Mucosa of descending colon (tissue), 3 donors: ENCODE measurements around the gene SLC1A1. TPM values are rescaled to one million over a fixed set of nuclear protein-coding genes. Genes with fewer than 3 reads are reported as not detected.
"Not testable (repeated sequence)": the region's sequence is repeated elsewhere in the genome, so short reads cannot be mapped to it uniquely, and the experiment has no call there.

Source experiments
- ATAC-seq: fragments of 200-7000 bp; cut with Tn5 transposase; one replicate; pipeline ENCODE4 v1.9.1; 2020; ENCODE audit warnings: mild to moderate bottlenecking, moderate library complexity
- DNase-seq, 3 donors: peaks; one replicate each; pipeline ENCODE4 v3.0.0-alpha.2; 2020
- H3K36me3 ChIP-seq: fragments of 200-600 bp; one replicate; pipeline ENCODE4 v1.8.0; 2021; ENCODE audit warnings: low read depth, mild to moderate bottlenecking
- H3K4me1 ChIP-seq: fragments of 200-600 bp; one replicate; pipeline ENCODE4 v1.8.0; 2021; ENCODE audit warnings: low read depth, mild to moderate bottlenecking
- H3K4me3 ChIP-seq: fragments of 200-600 bp; one replicate; pipeline ENCODE4 v1.8.0; 2021; ENCODE audit warnings: mild to moderate bottlenecking
- H3K9me3 ChIP-seq: fragments of 200-600 bp; one replicate; pipeline ENCODE4 v1.8.0; 2021; ENCODE audit warnings: mild to moderate bottlenecking
- intact Hi-C, 2 donors: fragments of 100-400 bp; cut with DNase I in 1 of 2; cut with micrococcal nuclease in 1 of 2; formaldehyde crosslinking; loops; one replicate each; pipeline versions ENCODE4 v1.11.0 to v1.11.1; 2022; cut with DNase I, micrococcal nuclease
- total RNA-seq, 3 donors: library from RNA; stranded (reverse); fragmentation: NEBNext Ultra II Directional in 2 of 3; extraction: Animal tissue kit (Norgen Biotek cat#: 25700) in 2 of 3; gene quantifications; one replicate each; pipeline versions ENCODE4 v1.2.1 to v1.2.4, GENCODE V29; 2021 to 2023
- TF ChIP-seq, protein P1 (sequence below): fragments of 200-600 bp; IDR thresholded peaks from one replicate; pipeline ENCODE4 v1.8.0; 2022; ENCODE audit warnings: antibody characterized with exemption, mild to moderate bottlenecking
- donor health status: DM: no; HTN: no; CAD: no; lungs with moderate emphysema.
- donor health status: DM: no; HTN: no; CAD: no.
- donor health status: DM: no; HTN: yes; CAD: no.

SLC1A1 gene
- total RNA-seq, 3 donors from 2014 or later, result 16.8 to 44.8 (median 37.0) TPM

DNA sequence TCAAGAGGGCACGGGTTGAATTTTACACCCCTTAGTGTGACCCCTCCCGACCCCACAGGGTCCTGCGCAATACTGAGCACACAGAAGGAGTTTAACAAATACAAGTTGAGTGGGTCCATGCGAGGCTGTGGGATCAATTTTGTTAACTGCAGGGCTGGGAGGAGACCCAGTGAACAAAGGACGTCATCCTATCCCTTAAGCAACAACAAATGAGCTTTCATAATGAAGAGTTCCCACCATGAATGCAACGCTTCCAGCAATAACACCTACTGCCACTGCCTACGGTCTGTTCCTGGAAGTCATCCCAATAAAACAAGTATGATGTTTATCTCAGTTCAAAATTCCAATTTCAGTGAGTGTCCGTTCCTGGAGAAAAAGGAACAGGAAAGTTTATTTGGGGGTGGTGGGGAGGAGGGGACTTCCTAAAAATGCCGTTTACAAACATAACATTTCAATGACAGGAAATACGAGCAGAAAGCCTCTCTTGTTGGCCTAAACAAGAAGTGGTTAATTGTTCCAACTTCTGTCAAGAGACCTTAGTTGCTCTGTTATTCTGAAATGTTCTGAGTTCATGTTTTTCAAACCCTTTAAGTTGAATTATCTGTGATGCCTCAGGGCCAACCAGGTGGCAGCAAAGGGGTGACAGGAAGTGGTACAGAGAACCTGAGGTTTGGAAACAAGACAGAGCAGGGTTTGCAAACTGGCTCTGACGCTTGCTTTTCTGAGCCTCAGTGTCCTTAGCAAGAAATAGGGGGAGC, 106.1 kb downstream of the SLC1A1 start:
- intact Hi-C loops, result no loop called here
- no peaks in the 10 kb centered on the region for H3K4me1 ChIP-seq
- no peak overlapping the region for H3K4me3 ChIP-seq
- TF ChIP-seq, protein P1, sequence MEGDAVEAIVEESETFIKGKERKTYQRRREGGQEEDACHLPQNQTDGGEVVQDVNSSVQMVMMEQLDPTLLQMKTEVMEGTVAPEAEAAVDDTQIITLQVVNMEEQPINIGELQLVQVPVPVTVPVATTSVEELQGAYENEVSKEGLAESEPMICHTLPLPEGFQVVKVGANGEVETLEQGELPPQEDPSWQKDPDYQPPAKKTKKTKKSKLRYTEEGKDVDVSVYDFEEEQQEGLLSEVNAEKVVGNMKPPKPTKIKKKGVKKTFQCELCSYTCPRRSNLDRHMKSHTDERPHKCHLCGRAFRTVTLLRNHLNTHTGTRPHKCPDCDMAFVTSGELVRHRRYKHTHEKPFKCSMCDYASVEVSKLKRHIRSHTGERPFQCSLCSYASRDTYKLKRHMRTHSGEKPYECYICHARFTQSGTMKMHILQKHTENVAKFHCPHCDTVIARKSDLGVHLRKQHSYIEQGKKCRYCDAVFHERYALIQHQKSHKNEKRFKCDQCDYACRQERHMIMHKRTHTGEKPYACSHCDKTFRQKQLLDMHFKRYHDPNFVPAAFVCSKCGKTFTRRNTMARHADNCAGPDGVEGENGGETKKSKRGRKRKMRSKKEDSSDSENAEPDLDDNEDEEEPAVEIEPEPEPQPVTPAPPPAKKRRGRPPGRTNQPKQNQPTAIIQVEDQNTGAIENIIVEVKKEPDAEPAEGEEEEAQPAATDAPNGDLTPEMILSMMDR, result no peak
- no peaks in the 10 kb centered on the region for H3K9me3 ChIP-seq
- ATAC-seq (peak; percentile 71), DNase-seq (no peak)
- no peaks in the 10 kb centered on the region for H3K36me3 ChIP-seq

DNA sequence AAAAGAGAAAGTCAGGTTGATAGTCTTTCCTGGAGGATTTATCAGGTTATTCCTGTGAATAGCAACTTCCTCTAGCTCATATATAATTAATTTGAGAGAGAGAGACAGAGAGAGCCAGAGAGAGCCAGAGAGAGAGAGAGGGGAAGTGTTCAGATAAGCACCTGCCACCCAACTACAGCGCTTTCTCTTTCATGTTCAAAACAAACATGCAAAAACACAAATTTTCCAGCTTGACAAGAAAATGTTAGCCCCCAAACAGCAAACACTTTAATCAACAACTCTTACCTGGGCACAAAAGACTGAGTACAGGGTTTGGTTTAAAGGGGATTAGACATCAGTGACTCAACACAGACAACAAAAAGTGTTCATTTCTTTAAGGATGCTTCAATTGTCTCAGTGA, 110.1 kb downstream of the SLC1A1 start:
- no peaks in the 10 kb centered on the region for H3K36me3 ChIP-seq
- TF ChIP-seq, protein P1, result no peak
- intact Hi-C loops, result no loop called here
- ATAC-seq, result no peak
- H3K4me1 ChIP-seq, result no peaks in the 10 kb centered on the region
- no peak overlapping the region for H3K4me3 ChIP-seq
- DNase-seq, result no peak
- no peaks in the 10 kb centered on the region for H3K9me3 ChIP-seq

DNA sequence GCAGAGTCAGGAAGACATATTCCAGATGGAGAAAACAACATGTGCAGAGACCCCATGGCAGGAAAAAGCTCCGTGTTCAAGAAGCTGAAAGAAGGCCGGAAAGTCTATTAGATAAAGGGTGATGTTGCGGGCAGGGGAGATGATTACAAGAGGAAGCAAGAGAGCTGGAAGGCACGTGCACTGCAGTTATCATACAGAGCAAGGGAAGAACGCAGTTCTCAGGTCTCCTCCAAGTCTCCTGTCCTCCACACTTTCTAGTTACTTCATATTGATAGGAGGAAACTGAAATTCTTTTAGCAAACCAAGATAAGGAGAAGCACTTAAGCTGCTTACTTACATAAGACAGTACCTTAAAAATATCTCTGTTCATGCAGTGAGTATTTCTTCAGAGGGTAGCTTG, 113.6 kb downstream of the SLC1A1 start:
- no peak overlapping the region for H3K4me3 ChIP-seq
- TF ChIP-seq, protein P1, result no peak
- intact Hi-C loops, result no loop called here
- no peak for DNase-seq
- no peak for ATAC-seq
- no peaks in the 10 kb centered on the region for H3K36me3 ChIP-seq
- no peaks in the 10 kb centered on the region for H3K9me3 ChIP-seq
- H3K4me1 ChIP-seq, result no peaks in the 10 kb centered on the region

DNA sequence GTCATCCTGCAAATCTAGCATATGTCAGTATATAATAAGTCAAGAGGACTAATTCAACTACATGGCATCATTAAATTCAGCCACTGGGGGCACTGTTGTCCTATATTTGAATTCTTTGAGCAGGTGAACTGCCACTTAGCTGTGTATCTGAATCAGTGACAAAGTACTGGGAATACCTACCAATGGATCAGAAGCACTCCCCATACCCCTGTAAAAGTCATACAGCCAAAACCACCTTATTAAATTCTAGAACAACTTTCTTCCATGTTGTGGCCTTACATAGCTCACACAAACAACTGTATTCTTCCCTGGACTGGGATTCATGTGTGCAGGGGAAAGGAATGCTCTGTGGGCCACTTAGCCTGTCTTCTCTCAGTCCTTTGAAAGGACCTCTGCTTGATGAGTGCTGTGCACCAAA, 114.4 kb downstream of the SLC1A1 start:
- Histone ChIP-seq H3K4me1 (no peaks in the 10 kb centered on the region), H3K9me3 (no peaks in the 10 kb centered on the region), H3K36me3 (no peaks in the 10 kb centered on the region), H3K4me3 (no peak overlapping the region)
- DNase-seq (peak in 1 of 3 donors; percentile 96), ATAC-seq (peak; percentile 90)
- intact Hi-C loops, result no loop called here
- TF ChIP-seq, protein P1, result peak; percentile 46

DNA sequence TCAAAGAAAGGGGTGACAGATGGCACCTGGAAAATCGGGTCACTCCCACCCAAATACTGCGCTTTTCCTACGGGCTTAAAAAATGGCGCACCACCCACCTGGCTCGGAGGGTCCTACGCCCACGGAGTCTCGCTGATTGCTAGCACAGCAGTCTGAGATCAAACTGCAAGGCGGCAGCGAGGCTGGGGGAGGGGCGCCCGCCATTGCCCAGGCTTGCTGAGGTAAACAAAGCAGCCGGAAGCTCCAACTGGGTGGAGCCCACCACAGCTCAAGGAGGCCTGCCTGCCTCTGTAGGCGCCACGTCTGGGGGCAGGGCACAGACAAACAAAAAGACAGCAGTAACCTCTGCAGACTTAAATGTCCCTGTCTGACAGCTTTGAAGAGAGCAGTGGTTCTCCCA, 115.8 kb downstream of the SLC1A1 start:
- H3K36me3 ChIP-seq, H3K9me3 ChIP-seq, H3K4me3 ChIP-seq, H3K4me1 ChIP-seq, ATAC-seq, intact Hi-C loops: not testable (repeated sequence)
- DNase-seq, result peak in 1 of 3 donors; percentile 51

DNA sequence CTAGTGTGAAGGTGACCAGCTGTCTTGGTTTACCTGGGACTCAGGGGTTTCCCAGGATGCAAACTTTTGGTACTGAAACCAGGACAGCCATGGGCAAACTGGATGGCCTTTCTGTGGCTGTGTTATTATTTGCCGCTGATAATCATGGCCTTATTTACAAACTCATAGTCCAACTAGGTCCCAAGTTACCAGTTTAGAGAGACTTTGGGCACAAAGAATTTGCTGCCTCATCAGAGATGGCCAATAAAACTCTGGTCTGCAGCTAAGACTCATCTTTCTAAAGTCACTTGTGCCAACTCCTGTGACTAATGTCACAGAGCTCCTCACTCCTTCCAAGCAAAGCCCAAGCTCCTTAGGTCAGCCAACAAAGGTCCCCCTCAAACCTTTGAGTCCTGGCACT, 124.4 kb downstream of the SLC1A1 start:
- intact Hi-C loops, result no loop called here
- H3K4me1 ChIP-seq, result no peaks in the 10 kb centered on the region
- TF ChIP-seq, protein P1, result no peak
- ATAC-seq (no peak), DNase-seq (no peak)
- H3K9me3 ChIP-seq, result no peaks in the 10 kb centered on the region
- no peaks in the 10 kb centered on the region for H3K36me3 ChIP-seq
- no peak overlapping the region for H3K4me3 ChIP-seq
